Measurements from ENCODE around the gene DNASE1L1. TPM values are rescaled to one million over a fixed set of nuclear protein-coding genes. Genes with fewer than 3 reads are reported as not detected.
"Not testable (repeated sequence)": the region's sequence is repeated elsewhere in the genome, so short reads cannot be mapped to it uniquely, and the experiment has no call there.

DNASE1L1 gene
- total RNA-seq, 1 experiment from 2014 or later = 17.6 TPM

DNA sequence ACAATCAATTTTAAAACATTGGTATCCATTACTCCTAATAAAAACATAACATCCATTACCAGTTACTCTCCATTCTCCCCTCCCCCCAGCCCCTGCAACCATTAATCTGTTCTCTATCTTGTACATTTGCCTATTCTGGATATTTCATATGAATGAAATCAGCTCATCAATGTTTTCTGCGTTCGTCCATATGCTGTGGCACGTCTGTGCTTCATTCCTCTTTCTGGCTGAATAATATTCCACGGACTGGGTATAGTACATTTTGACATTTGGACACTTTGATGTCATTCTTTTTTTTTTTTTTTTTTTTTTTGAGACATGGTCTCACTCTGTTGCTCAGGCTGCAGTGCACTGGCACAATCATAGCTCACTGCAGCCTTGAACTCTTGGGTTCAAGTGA is 5.2 kb downstream of the DNASE1L1 start:
- no peak overlapping the region for H3K4me2 ChIP-seq (ENCODE audit: low read depth, low read length, poor library complexity, severe bottlenecking)
- peaks cover 4% of the 10 kb centered on the region; the same call in 1 of the 2 replicates for H3K79me2 ChIP-seq (ENCODE audit: low read length)
- H3K27ac ChIP-seq (ENCODE audit: low read length) = no peak overlapping the region
- no peaks in the 10 kb centered on the region for H3K27me3 ChIP-seq (ENCODE audit: low read length)
- no peak for DNase-seq
- no peak overlapping the region for H2AFZ ChIP-seq (ENCODE audit: low read length)
- no peak overlapping the region for H3K9ac ChIP-seq (ENCODE audit: low read length)
- H3K4me3 ChIP-seq (ENCODE audit: low read length) = no peak overlapping the region
- H3K9me2 ChIP-seq (replicated peaks; ENCODE audit: insufficient read depth, low read length) = no peaks in the 10 kb centered on the region
- no peaks in the 10 kb centered on the region for H4K20me1 ChIP-seq (ENCODE audit: insufficient read depth, low read depth, low read length)
- no peaks in the 10 kb centered on the region for H3K9me3 ChIP-seq (ENCODE audit: low read length)
- H3K36me3 ChIP-seq (ENCODE audit: insufficient read depth, low read length) = peaks cover 14% of the 10 kb centered on the region
- peaks cover 11% of the 10 kb centered on the region for H3K4me1 ChIP-seq (ENCODE audit: low read length)

DNA sequence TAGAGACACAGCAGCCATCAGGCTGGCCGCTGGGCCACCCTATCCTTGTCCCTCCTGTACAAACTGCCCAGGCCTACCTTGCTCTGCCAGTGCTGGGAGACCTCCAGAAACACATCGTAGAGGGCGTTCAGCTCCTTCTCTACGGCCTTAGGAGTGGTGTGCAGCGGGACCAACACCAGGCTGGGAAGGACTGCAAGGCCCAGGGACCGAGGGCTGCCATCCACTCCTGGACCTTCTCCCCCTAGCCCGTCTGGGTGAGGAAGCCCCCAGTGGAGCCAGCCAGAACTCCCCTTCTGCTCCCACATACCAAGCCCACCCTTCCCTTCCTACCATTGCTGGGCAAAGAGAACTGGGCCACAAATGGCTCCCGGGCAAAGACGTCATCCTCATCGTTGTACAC is 5.9 kb downstream of the DNASE1L1 start:
- Histone ChIP-seq H4K20me1 (ENCODE audit: insufficient read depth, low read depth, low read length) (no peaks in the 10 kb centered on the region), H3K9me3 (ENCODE audit: low read length) (no peaks in the 10 kb centered on the region), H3K4me3 (ENCODE audit: low read length) (no peak overlapping the region), H3K9ac (ENCODE audit: low read length) (no peak overlapping the region), H3K4me2 (ENCODE audit: low read depth, low read length, poor library complexity, severe bottlenecking) (no peak overlapping the region), H3K4me1 (ENCODE audit: low read length) (peaks cover 11% of the 10 kb centered on the region), H3K27me3 (ENCODE audit: low read length) (no peaks in the 10 kb centered on the region), H3K79me2 (ENCODE audit: low read length) (peaks cover 9% of the 10 kb centered on the region; the same call in 1 of the 2 replicates), H3K9me2 (replicated peaks; ENCODE audit: insufficient read depth, low read length) (no peaks in the 10 kb centered on the region), H3K27ac (ENCODE audit: low read length) (no peak overlapping the region), H2AFZ (ENCODE audit: low read length) (no peak overlapping the region), H3K36me3 (ENCODE audit: insufficient read depth, low read length) (peaks cover 15% of the 10 kb centered on the region)
- no peak for DNase-seq

DNA sequence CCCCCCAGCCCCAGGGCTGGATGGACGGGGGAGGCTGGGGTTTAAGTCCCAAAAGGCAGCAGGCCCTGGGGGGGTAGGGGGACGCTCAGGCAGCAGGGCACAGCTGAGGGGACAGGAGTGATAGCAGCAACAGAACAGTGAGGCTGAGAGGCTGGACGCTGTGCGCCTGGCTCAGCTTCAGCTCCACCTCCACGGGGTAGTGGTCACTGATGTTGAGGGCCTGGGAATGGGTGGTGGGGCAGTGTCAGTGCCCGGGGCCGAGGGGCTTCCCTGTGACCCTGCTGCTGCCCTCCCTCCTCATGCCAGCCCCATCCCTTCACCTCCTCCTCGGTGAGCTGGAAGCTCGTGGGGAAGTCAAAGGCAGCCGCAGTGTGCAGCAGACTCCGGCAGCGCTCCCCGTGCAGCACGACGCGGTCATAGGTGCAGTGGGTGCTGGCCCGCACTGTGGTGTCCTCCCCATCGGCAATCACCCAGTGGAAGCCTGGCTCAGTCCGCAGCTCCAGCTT is 6.4 kb downstream of the DNASE1L1 start:
- peaks cover 9% of the 10 kb centered on the region; the same call in 1 of the 2 replicates for H3K79me2 ChIP-seq (ENCODE audit: low read length)
- no peak for DNase-seq
- no peak overlapping the region for H3K9ac ChIP-seq (ENCODE audit: low read length)
- no peak overlapping the region for H3K27ac ChIP-seq (ENCODE audit: low read length)
- H3K36me3 ChIP-seq (ENCODE audit: insufficient read depth, low read length) = peaks cover 15% of the 10 kb centered on the region
- H3K4me2 ChIP-seq (ENCODE audit: low read depth, low read length, poor library complexity, severe bottlenecking) = no peak overlapping the region
- no peak overlapping the region for H2AFZ ChIP-seq (ENCODE audit: low read length)
- peaks cover 11% of the 10 kb centered on the region for H3K4me1 ChIP-seq (ENCODE audit: low read length)
- no peaks in the 10 kb centered on the region for H3K9me3 ChIP-seq (ENCODE audit: low read length)
- H3K4me3 ChIP-seq (ENCODE audit: low read length) = no peak overlapping the region
- no peaks in the 10 kb centered on the region for H3K9me2 ChIP-seq (replicated peaks; ENCODE audit: insufficient read depth, low read length)
- H4K20me1 ChIP-seq (ENCODE audit: insufficient read depth, low read depth, low read length) = no peaks in the 10 kb centered on the region
- no peaks in the 10 kb centered on the region for H3K27me3 ChIP-seq (ENCODE audit: low read length)

DNA sequence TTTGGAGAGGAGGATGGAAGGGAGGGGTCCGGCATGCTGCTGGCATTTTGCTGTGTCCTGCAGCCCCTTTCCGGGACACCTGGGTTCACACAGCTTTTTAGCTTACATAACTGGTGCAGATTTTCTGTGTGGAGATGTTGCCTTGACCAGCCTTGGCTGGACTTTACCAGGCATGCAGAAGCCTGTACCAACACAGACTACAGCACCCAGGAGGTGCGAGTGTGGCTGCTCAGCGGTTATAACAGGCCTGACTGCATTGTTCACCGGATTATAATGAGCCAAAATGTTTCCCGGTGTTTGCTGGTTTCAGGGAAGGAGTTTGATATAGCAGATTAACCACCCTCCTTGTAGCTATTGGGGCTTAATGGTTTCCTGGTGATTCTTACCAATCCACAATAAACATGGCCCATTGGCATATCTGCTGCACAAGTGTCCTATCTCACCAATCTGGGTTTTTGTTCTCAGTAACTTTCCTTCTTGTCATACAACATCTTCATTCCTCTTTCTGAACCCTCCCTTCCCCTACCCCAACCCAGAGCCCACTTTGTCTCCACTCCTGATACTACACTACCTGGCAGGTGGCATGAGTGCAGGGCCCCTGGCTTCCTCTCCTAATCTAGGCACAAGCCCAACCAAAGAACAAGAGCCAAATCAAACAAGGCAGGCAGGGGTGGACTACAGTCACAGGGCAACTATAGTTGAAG is 7.0 kb downstream of the DNASE1L1 start:
- Histone ChIP-seq H4K20me1 (ENCODE audit: insufficient read depth, low read depth, low read length) (no peaks in the 10 kb centered on the region), H2AFZ (ENCODE audit: low read length) (no peak overlapping the region), H3K4me3 (ENCODE audit: low read length) (no peak overlapping the region), H3K36me3 (ENCODE audit: insufficient read depth, low read length) (peaks cover 15% of the 10 kb centered on the region), H3K9ac (ENCODE audit: low read length) (no peak overlapping the region), H3K9me2 (replicated peaks; ENCODE audit: insufficient read depth, low read length) (no peaks in the 10 kb centered on the region), H3K27me3 (ENCODE audit: low read length) (no peaks in the 10 kb centered on the region), H3K4me1 (ENCODE audit: low read length) (peaks cover 13% of the 10 kb centered on the region), H3K9me3 (ENCODE audit: low read length) (no peaks in the 10 kb centered on the region), H3K4me2 (ENCODE audit: low read depth, low read length, poor library complexity, severe bottlenecking) (no peak overlapping the region), H3K27ac (ENCODE audit: low read length) (no peak overlapping the region), H3K79me2 (ENCODE audit: low read length) (peaks cover 11% of the 10 kb centered on the region; the same call in 1 of the 2 replicates)
- peak; percentile 63 for DNase-seq

DNA sequence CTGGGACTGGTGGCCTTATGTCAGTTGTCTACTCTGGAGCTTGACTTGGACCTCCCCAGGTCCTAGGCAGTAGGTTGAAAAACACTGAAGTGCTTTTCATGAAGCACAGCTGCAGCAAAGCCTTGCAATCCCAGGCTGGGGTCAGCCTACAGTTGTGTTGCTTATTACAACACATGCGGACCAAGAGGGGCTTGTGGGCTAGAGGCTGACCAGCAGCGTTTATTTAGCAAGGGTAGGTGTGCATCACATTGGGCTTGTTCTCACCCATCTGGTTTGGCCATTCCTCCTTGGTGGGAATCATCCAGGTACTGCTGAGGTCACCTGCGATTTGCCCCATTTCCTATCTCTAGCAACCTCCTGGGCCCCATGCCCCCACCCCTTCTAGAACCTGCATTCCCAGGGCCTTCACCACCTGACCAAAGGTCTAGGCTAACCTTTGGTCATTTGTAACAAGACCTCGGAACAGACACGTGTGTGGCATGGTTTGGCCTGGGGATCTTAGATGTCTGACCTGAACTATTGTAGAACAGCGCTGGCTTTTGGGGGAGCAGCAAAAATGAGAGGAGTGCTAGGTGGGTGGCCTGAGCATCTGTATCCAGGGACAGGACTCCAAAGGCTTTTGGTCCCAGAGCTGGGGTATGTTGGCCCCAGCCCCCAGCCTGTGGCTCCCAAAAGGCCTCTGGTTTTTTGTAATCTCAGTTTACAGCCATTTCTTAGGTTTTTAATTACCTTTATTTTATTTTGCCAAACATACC is 7.8 kb downstream of the DNASE1L1 start:
- H2AFZ ChIP-seq (ENCODE audit: low read length) = no peak overlapping the region
- H3K4me3 ChIP-seq (ENCODE audit: low read length) = no peak overlapping the region
- no peaks in the 10 kb centered on the region for H3K27me3 ChIP-seq (ENCODE audit: low read length)
- H3K27ac ChIP-seq (ENCODE audit: low read length) = no peak overlapping the region
- peaks cover 15% of the 10 kb centered on the region for H3K36me3 ChIP-seq (ENCODE audit: insufficient read depth, low read length)
- no peak overlapping the region for H3K9ac ChIP-seq (ENCODE audit: low read length)
- H3K9me3 ChIP-seq (ENCODE audit: low read length) = no peaks in the 10 kb centered on the region
- no peaks in the 10 kb centered on the region for H4K20me1 ChIP-seq (ENCODE audit: insufficient read depth, low read depth, low read length)
- H3K4me2 ChIP-seq (ENCODE audit: low read depth, low read length, poor library complexity, severe bottlenecking) = no peak overlapping the region
- peaks cover 15% of the 10 kb centered on the region for H3K4me1 ChIP-seq (ENCODE audit: low read length)
- DNase-seq = peak; percentile 73
- no peaks in the 10 kb centered on the region for H3K9me2 ChIP-seq (replicated peaks; ENCODE audit: insufficient read depth, low read length)
- H3K79me2 ChIP-seq (ENCODE audit: low read length) = peaks cover 14% of the 10 kb centered on the region; the same call in 1 of the 2 replicates

DNA sequence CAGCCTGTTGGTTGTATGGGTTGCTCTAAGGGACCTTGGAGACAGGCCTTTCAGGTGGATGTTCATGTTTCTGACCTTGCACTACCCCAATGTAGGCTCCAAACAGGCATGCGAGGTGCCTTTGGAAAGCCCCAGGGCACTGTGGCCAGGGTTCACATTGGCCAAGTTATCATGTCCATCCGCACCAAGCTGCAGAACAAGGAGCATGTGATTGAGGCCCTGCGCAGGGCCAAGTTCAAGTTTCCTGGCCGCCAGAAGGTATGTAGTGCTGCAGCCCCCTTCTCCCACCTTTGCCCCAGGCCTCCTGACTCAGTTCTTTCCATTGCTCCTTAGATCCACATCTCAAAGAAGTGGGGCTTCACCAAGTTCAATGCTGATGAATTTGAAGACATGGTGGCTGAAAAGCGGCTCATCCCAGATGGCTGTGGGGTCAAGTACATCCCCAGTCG is 8.7 kb downstream of the DNASE1L1 start:
- H3K4me2 ChIP-seq (ENCODE audit: low read depth, low read length, poor library complexity, severe bottlenecking); H4K20me1 ChIP-seq (ENCODE audit: insufficient read depth, low read depth, low read length); H3K9ac ChIP-seq (ENCODE audit: low read length); H3K9me3 ChIP-seq (ENCODE audit: low read length); DNase-seq; H3K27me3 ChIP-seq (ENCODE audit: low read length); H2AFZ ChIP-seq (ENCODE audit: low read length); H3K9me2 ChIP-seq (replicated peaks; ENCODE audit: insufficient read depth, low read length); H3K4me3 ChIP-seq (ENCODE audit: low read length); H3K27ac ChIP-seq (ENCODE audit: low read length): not testable (repeated sequence)
- Histone ChIP-seq H3K79me2 (ENCODE audit: low read length) (peaks cover 14% of the 10 kb centered on the region; the same call in 1 of the 2 replicates), H3K4me1 (ENCODE audit: low read length) (peaks cover 15% of the 10 kb centered on the region), H3K36me3 (ENCODE audit: insufficient read depth, low read length) (peaks cover 15% of the 10 kb centered on the region)

DNA sequence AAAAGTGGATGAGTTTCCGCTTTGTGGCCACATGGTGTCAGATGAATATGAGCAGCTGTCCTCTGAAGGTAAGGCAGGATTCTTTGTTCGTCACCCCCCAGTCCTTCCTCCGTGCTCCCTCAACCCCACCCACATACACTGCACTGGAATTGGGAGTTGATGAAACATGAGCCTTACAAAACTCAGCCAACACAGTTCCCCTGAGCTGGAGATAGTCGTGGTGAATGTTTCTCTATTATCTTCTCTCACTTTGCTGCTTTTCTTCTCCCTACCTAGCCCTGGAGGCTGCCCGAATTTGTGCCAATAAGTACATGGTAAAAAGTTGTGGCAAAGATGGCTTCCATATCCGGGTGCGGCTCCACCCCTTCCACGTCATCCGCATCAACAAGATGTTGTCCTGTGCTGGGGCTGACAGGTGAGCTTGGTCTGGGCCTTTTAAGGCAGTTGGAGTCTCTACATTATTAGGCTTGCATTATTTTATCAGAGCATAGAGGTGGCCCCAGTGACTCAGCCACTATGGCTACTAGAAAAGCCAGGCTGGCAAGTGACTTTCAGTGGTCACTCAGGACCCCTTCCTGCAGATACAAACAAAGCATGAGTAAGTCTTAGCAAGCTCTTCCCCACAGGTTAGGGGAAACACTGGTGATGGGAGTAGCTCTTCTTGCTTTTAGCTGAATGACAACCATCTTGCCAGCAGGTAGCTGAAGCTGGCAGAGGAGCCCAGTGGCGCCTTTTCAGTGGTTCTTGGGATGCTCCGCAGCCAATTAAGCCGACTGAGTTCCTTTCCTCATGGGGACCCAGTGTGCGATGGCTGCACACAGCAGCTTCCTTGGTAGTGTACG is 9.3 kb downstream of the DNASE1L1 start:
- Histone ChIP-seq H3K79me2 (ENCODE audit: low read length) (peaks cover 14% of the 10 kb centered on the region; the same call in 1 of the 2 replicates), H3K36me3 (ENCODE audit: insufficient read depth, low read length) (peaks cover 15% of the 10 kb centered on the region), H3K27me3 (ENCODE audit: low read length) (no peaks in the 10 kb centered on the region), H3K4me3 (ENCODE audit: low read length) (peak overlapping the region; percentile 82), H3K27ac (ENCODE audit: low read length) (peak overlapping the region; percentile 94), H3K9ac (ENCODE audit: low read length) (peak overlapping the region; percentile 98), H2AFZ (ENCODE audit: low read length) (no peak overlapping the region), H3K9me3 (ENCODE audit: low read length) (no peaks in the 10 kb centered on the region), H3K4me2 (ENCODE audit: low read depth, low read length, poor library complexity, severe bottlenecking) (peak overlapping the region; percentile 83), H3K4me1 (ENCODE audit: low read length) (peaks cover 15% of the 10 kb centered on the region), H3K9me2 (replicated peaks; ENCODE audit: insufficient read depth, low read length) (no peaks in the 10 kb centered on the region), H4K20me1 (ENCODE audit: insufficient read depth, low read depth, low read length) (no peaks in the 10 kb centered on the region)
- peak; percentile 56 for DNase-seq
